Cardiac fibroblast (primary cell): ENCODE results near the gene PLCL2.

Experiments
- DNase-seq, 2 donors: peaks; one replicate each; pipeline versions ENCODE4 v3.0.0 to v3.0.0-alpha.2; 2010; ENCODE audit warnings: low read depth in 2 of 2
- H3K4me3 ChIP-seq, 2 donors: replicated peaks in 1 of 2; 1 replicate in 1 of 2; 2 replicates in 1 of 2; pipeline ENCODE4 v1.5.1; 2011; ENCODE audit warnings: low read depth in 2 of 2, low read length in 2 of 2, mild to moderate bottlenecking in 2 of 2, moderate library complexity in 1 of 2
- CTCF ChIP-seq: IDR thresholded peaks from one replicate; pipeline ENCODE4 v1.5.1; 2011; ENCODE audit warnings: low read depth, mild to moderate bottlenecking, low read length, inconsistent platforms

Gene PLCL2

DNA sequence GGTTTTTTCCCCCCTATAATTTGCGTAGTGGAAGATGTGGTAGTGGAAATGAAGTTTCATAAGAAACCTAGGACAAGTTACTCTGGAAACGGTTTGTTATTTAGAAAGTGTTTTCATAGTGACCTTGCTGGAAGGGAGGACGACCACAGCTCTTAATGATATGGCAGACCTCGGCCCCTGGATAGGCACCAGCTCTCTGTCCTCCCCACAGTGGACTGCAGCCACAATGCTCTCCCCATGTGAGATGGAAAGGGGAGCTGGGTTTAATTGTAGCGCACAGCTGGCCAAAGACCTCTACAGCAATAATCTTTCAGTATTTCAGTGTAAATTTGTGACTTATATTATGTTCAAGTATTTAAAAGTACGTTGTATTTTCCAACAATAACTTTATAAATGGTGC lies 151.2 kb downstream of the PLCL2 start:
- no peak overlapping the region for H3K4me3 ChIP-seq
- DNase-seq = no peak
- no peak for TF ChIP-seq CTCF

DNA sequence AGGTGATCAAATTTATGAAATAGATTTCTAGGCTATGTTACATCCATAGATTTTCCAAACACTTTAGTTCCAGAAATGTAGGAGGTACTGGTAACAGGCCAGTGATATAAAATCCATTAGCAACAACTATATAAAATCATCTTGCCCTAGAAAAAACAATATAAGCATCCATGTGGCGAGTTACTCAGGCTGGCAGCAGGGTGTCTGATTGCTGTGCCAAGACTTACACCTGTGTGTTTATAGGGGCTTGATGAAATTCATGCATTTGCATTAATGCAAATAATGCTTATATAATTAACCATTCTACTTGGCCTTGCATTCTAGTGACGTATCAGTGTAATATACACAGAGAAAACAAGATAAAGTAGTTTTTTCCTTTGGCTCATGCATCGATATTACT lies 153.4 kb downstream of the PLCL2 start:
- DNase-seq = no peak
- no peak overlapping the region for H3K4me3 ChIP-seq
- TF ChIP-seq CTCF = no peak

GRCh38 chr3:17038900-17039553 lies 154.3 kb downstream of the PLCL2 start:
- H3K4me3 ChIP-seq = no peak overlapping the region
- DNase-seq = no peak
- TF ChIP-seq CTCF = no peak

GRCh38 chr3:17039594-17039993 lies 154.8 kb downstream of the PLCL2 start:
- no peak overlapping the region for H3K4me3 ChIP-seq
- DNase-seq = peak; percentile 90 to 97
- TF ChIP-seq CTCF = peak; percentile 12

DNA sequence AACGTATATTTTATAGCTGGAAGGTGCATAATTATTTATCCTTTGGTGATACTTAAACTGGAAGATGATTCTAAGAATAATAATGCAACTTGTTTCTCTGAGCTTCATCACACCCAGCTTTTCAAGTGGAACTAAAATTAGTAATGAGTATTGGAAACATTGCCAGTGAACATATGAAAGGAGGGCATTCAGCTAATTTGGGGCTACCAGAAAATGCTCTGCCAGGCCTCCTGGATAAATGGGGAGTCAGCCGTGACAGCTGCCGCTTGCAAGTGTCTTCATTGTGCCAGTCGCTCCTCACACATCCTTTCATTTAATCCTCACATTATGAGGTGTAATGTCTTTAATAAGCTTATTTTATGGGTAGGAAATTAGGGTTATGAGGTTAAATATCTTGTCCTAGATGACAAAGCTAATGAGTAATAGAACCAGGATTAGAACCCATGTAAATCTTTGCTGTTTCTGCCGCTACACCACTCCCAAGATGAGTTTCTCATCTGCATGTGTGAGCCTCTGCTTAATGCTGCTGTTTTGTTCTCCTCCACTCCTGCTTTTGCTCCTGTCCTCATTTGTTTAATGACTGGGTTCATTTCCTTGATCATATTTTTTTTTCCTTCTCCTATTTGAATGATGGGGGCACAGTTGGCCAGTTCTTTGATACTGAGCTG lies 155.7 kb downstream of the PLCL2 start:
- no peak overlapping the region for H3K4me3 ChIP-seq
- DNase-seq = no peak
- no peak for TF ChIP-seq CTCF

DNA sequence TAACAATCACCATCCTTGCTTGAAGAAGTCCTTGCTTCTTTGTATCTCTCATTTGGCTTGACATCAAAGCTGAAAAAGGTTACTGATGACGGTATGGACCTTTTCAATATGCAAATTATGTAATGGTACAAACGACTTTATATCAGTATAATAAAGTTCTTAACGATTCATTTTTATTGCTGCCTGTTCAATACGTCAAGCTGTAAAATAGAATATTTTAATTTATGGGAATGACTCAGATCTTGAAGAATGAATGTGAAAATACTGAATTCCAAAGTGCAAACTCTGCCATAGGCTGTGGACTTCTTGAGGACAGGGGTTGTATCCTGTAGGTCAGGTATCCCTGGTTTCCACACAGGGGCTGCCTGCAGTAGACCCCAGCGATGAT lies 156.2 kb downstream of the PLCL2 start:
- DNase-seq = peak in 1 of 2 donors; percentile 45
- no peak overlapping the region for H3K4me3 ChIP-seq
- TF ChIP-seq CTCF = no peak
